ENCODE data around the gene RHBDD1.

RHBDD1 gene

DNA sequence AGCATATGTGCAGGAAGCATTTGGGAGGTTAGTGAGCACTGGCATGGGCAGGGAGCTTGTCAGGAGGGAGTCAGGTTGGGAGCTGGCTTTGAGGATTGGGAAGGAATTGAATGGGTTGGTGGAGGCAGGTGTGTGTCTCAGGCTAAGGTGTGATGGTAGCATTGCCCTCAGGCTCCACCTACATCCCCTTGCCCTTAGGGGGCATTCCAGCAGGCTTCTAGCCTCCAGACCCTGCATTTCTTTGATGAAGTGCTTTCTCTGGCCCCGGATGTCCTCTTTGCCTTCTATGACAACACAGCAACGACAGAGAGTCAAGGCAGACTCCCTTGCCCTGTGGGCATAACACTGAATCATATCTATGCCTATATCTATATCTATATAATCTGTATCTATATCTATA is 13.5 kb downstream of the RHBDD1 start:
- Histone ChIP-seq H4K20me1 (ENCODE audit: low read depth, low read length) (no peaks in the 10 kb centered on the region), H3K9me3 (ENCODE audit: insufficient read depth, low read length) (no peaks in the 10 kb centered on the region), H3K27ac (ENCODE audit: low read depth, low read length) (no peak overlapping the region), H3K79me2 (ENCODE audit: insufficient read depth, low read length) (peaks cover 19% of the 10 kb centered on the region; the same call in 1 of the 2 replicates), H2AFZ (ENCODE audit: low read depth, low read length, severe bottlenecking) (no peak overlapping the region), H3K4me3 (ENCODE audit: insufficient read depth, low read length, poor library complexity, severe bottlenecking) (no peak overlapping the region), H3F3A (ENCODE audit: insufficient read depth) (no peaks in the 10 kb centered on the region), H3K9ac (ENCODE audit: low read length) (no peak overlapping the region), H3K36me3 (ENCODE audit: low read length) (no peaks in the 10 kb centered on the region), H3K27me3 (ENCODE audit: low read length) (no peaks in the 10 kb centered on the region), H3K9me2 (replicated peaks; ENCODE audit: insufficient read depth, low read length) (no peaks in the 10 kb centered on the region), H3K4me2 (ENCODE audit: low read depth, low read length, poor library complexity, severe bottlenecking) (no peak overlapping the region)
- TF ChIP-seq, protein P1, sequence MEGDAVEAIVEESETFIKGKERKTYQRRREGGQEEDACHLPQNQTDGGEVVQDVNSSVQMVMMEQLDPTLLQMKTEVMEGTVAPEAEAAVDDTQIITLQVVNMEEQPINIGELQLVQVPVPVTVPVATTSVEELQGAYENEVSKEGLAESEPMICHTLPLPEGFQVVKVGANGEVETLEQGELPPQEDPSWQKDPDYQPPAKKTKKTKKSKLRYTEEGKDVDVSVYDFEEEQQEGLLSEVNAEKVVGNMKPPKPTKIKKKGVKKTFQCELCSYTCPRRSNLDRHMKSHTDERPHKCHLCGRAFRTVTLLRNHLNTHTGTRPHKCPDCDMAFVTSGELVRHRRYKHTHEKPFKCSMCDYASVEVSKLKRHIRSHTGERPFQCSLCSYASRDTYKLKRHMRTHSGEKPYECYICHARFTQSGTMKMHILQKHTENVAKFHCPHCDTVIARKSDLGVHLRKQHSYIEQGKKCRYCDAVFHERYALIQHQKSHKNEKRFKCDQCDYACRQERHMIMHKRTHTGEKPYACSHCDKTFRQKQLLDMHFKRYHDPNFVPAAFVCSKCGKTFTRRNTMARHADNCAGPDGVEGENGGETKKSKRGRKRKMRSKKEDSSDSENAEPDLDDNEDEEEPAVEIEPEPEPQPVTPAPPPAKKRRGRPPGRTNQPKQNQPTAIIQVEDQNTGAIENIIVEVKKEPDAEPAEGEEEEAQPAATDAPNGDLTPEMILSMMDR (IDR thresholded peaks at IDR 0.05; ENCODE audit: insufficient read depth, low read length, poor library complexity, severe bottlenecking): no peak
- no peak for TF ChIP-seq EZH2phosphoT487 (conservative IDR thresholded peaks at IDR 0.05; ENCODE audit: low read length)

DNA sequence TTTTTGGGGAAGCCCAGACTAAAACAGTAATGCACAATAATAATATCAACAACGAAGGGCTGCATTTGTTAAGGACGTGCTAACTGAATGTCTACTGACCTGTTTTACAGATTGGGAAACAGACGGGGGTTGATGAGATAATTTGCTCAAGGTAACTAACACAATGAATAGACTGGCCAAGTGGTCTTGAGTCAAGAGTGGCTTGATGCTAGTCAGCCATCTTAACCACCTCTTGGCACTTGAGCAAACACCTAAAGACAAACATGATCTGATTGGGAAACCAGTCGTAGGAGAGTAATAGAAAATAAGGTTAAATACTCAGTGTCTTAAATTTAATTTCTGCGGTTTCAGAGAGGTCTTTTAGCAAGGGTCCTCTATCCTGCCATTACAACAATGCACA is 14.2 kb downstream of the RHBDD1 start:
- Histone ChIP-seq H3K4me2 (ENCODE audit: low read depth, low read length, poor library complexity, severe bottlenecking) (no peak overlapping the region), H3K27ac (ENCODE audit: low read depth, low read length) (no peak overlapping the region), H3K27me3 (ENCODE audit: low read length) (no peaks in the 10 kb centered on the region), H3K36me3 (ENCODE audit: low read length) (no peaks in the 10 kb centered on the region), H2AFZ (ENCODE audit: low read depth, low read length, severe bottlenecking) (no peak overlapping the region), H3K9me2 (replicated peaks; ENCODE audit: insufficient read depth, low read length) (no peaks in the 10 kb centered on the region), H3K4me3 (ENCODE audit: insufficient read depth, low read length, poor library complexity, severe bottlenecking) (no peak overlapping the region), H3K9ac (ENCODE audit: low read length) (no peak overlapping the region), H3F3A (ENCODE audit: insufficient read depth) (no peaks in the 10 kb centered on the region), H3K79me2 (ENCODE audit: insufficient read depth, low read length) (peaks cover 16% of the 10 kb centered on the region; the same call in 1 of the 2 replicates), H3K9me3 (ENCODE audit: insufficient read depth, low read length) (no peaks in the 10 kb centered on the region), H4K20me1 (ENCODE audit: low read depth, low read length) (no peaks in the 10 kb centered on the region)
- TF ChIP-seq, protein P1 (IDR thresholded peaks at IDR 0.05; ENCODE audit: insufficient read depth, low read length, poor library complexity, severe bottlenecking): no peak
- no peak for TF ChIP-seq EZH2phosphoT487 (conservative IDR thresholded peaks at IDR 0.05; ENCODE audit: low read length)

DNA sequence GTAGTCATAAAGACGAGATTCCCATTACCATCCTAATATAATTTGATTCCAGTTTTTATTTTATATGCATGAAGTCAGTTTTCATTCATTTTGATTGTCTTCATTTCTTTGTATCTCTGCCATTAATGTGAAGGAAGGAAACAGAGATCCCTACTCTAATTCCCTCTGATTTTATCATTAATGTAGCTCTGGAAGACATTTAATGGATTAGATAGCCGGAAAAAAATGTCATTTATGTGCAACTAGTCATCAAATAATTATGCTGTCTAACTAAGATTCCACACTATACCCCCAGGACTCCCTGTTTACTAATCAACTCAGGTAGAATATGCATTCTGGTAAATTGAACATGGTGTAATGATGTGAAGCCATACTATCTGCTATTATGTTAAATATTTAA is 19.9 kb downstream of the RHBDD1 start:
- no peak for TF ChIP-seq EZH2phosphoT487 (conservative IDR thresholded peaks at IDR 0.05; ENCODE audit: low read length)
- TF ChIP-seq, protein P1 (IDR thresholded peaks at IDR 0.05; ENCODE audit: insufficient read depth, low read length, poor library complexity, severe bottlenecking): no peak
- Histone ChIP-seq H3K9ac (ENCODE audit: low read length) (no peak overlapping the region), H3K4me3 (ENCODE audit: insufficient read depth, low read length, poor library complexity, severe bottlenecking) (no peak overlapping the region)

More for the DNA sequence above, 19.9 kb downstream of the RHBDD1 start:
- H3K9me2 ChIP-seq (replicated peaks; ENCODE audit: insufficient read depth, low read length): no peaks in the 10 kb centered on the region
- H3K36me3 ChIP-seq (ENCODE audit: low read length): no peaks in the 10 kb centered on the region
- H3K79me2 ChIP-seq (ENCODE audit: insufficient read depth, low read length): peaks cover 11% of the 10 kb centered on the region; the same call in 1 of the 2 replicates
- no peak overlapping the region for H3K27ac ChIP-seq (ENCODE audit: low read depth, low read length)
- H3K9me3 ChIP-seq (ENCODE audit: insufficient read depth, low read length): no peaks in the 10 kb centered on the region
- H2AFZ ChIP-seq (ENCODE audit: low read depth, low read length, severe bottlenecking): no peak overlapping the region
- H3F3A ChIP-seq (ENCODE audit: insufficient read depth): no peaks in the 10 kb centered on the region
- H4K20me1 ChIP-seq (ENCODE audit: low read depth, low read length): no peaks in the 10 kb centered on the region
- no peaks in the 10 kb centered on the region for H3K27me3 ChIP-seq (ENCODE audit: low read length)
- H3K4me2 ChIP-seq (ENCODE audit: low read depth, low read length, poor library complexity, severe bottlenecking): no peak overlapping the region

Data from SU-DHL-6 (cell line).